Neuron (in vitro differentiated cells): ENCODE measurements around the gene PANK4.
A peak's percentile ranks its signal among the peaks of the same experiment; 100 is the strongest.
"Not testable (repeated sequence)": the region's sequence is repeated elsewhere in the genome, so short reads cannot be mapped to it uniquely, and the experiment has no call there.

Experiments
- H2AFZ ChIP-seq: one replicate; pipeline ENCODE4 v1.6.1; 2013; ENCODE audit warnings: low read depth, mild to moderate bottlenecking, inconsistent platforms, low read length, moderate library complexity
- H3K27me3 ChIP-seq: one replicate; pipeline ENCODE4 v1.6.1; 2013; ENCODE audit warnings: low read length; ENCODE audit not compliant: insufficient read depth
- H3K36me3 ChIP-seq: one replicate; pipeline ENCODE4 v1.6.1; 2013; ENCODE audit warnings: low read length; ENCODE audit not compliant: insufficient read depth
- H3K4me1 ChIP-seq: one replicate; pipeline ENCODE4 v1.6.1; 2013; ENCODE audit warnings: low read length; ENCODE audit not compliant: insufficient read depth
- H3K4me3 ChIP-seq: 2 replicates; pipeline ENCODE4 v1.5.1; 2013; ENCODE audit warnings: mild to moderate bottlenecking, low read length, moderate library complexity
- H3K9me3 ChIP-seq: one replicate; pipeline ENCODE4 v1.6.1; 2013; ENCODE audit warnings: low read length

Gene PANK4

DNA sequence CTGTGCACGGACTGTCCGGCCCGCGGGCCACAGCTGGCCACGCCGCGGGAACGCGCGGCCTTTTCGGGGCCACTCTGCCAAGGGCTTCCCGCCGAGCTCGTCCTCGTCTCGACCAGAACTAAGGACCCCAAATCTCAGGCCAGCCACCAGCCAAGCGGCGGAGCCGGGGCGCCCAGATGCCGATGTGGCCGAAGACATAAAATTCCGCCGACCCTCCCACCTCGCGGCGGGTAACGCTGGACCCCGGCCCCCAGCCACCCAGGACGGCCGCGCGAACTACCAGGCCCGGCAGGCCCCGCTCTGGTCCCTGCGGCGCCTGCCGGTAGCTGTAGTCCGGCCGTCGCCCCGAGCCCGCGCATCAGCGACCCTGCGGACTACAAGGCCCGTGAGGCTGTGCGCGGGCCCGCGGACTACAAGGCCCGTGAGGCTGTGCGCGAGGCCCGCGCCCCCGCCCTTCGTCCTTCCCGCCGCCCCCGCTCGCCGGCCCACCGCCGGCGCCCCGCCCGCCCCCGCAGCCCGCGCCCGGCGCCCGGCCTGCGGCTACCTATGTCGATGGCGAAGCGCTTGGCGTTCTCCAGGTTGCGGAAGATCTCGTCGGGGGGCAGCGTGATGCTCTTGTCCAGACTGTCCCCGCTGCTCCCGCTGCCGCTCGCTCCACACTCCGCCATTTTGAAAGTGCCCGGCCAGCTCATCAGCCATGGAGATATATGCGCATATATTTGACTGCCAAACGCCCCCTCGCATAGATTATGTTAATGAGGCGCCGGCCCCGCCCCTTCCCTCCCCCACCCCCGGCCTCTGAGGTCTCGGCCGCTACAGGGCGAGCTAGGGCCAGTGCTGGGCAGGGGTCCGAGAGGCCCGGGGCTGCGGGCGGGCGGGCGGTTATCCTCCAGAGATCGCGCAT lies at the start of gene PANK4:
PANK4 (minus strand) TSS at position 677 of the 904 bp plus-strand sequence; CDS start at position 668, 9 bp downstream.
- peaks cover 49% of the 10 kb centered on the region for H3K4me1 ChIP-seq
- H3K36me3 ChIP-seq: peaks cover 12% of the 10 kb centered on the region
- no peaks in the 10 kb centered on the region for H3K27me3 ChIP-seq
- no peaks in the 10 kb centered on the region for H3K9me3 ChIP-seq
- no peak within 1 kb of the TSS for H2AFZ ChIP-seq
- peak within 1 kb of the TSS; percentile 92 for H3K4me3 ChIP-seq

GRCh38 chr1:2574350-2574749 lies 48.0 kb upstream of the PANK4 start:
- Histone ChIP-seq H3K9me3 (peaks cover 8% of the 10 kb centered on the region), H3K27me3 (peaks cover 9% of the 10 kb centered on the region), H2AFZ (no peak overlapping the region), H3K4me1 (peaks cover 5% of the 10 kb centered on the region), H3K4me3 (no peak overlapping the region), H3K36me3 (no peaks in the 10 kb centered on the region)

DNA sequence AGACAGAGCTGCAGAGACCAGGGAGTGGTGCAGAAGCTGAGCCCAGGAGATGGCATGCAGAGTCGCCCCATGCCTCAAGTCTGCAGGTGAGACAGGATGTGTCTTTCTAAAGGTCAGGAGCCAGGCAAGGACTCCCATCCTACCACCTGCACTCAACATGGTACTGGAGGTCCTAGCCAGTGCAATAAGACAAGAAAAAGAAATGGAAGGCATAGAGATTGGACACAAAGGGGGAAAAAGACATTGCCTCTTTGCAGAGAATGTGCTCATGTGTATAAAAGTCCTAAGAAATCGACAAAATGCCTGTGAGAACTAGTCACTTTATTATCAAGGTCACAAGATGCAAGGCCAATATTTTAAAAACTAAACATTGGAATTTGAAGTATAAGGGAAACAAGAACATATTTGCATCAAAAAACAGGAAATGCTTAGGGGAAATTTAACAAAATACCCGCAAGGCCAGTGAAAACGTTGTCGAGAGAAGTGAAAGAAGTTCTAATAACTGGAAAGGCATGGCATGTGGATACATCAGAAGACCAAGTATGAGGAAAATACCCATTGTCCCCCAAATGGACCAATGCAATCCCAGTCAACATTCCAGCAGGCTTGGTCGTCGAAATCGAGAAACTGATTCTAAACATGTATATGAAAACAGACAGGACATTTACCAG lies 47.0 kb upstream of the PANK4 start:
- Histone ChIP-seq H2AFZ (no peak overlapping the region), H3K4me1 (peaks cover 5% of the 10 kb centered on the region), H3K36me3 (no peaks in the 10 kb centered on the region), H3K9me3 (peaks cover 8% of the 10 kb centered on the region), H3K4me3 (no peak overlapping the region), H3K27me3 (peaks cover 12% of the 10 kb centered on the region)

DNA sequence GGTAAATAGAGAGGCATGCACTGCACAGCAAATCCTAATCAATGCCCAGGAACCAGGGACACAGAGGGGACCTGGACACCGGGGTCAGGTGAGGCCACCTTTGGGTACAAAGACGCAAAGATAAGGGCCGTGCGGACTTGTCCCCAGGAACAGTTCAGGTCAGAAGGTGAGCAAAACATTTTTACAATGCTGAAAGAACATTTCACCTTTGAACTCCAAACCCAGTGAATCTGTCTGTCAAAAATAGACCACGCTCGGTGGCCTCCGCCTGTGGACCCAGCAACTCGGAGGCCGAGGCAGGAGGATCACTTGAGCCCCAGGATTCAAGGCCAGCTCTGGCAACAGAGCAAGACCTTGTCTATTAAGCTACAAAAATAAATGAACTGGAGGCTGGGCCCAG lies 45.0 kb upstream of the PANK4 start:
- peaks cover 15% of the 10 kb centered on the region for H3K27me3 ChIP-seq
- no peak overlapping the region for H3K4me3 ChIP-seq
- H2AFZ ChIP-seq: no peak overlapping the region
- no peaks in the 10 kb centered on the region for H3K4me1 ChIP-seq
- H3K36me3 ChIP-seq: no peaks in the 10 kb centered on the region
- H3K9me3 ChIP-seq: peaks cover 8% of the 10 kb centered on the region

DNA sequence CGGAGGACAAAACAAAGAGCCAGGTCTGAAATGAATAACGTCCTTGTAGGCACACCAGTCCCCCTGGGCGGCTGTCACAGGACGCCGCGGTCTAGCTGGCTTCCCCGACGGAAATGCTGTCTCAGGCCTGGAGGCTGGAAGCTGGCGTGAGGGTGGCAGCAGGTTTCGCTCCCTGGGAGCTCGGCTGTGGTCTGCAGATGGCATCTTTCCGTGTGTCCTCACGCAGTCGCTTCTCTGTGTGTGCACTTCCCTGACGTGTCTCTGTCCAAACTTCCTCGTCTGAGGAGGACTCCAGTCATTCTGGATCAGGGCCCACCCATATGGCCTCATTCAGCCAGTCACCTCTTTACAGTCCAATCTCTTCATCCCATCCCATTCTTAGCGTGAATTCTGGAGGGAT lies 43.9 kb upstream of the PANK4 start:
- Histone ChIP-seq H2AFZ (no peak overlapping the region), H3K4me1 (no peaks in the 10 kb centered on the region), H3K27me3 (peaks cover 15% of the 10 kb centered on the region), H3K9me3 (peaks cover 5% of the 10 kb centered on the region), H3K36me3 (no peaks in the 10 kb centered on the region), H3K4me3 (no peak overlapping the region)

DNA sequence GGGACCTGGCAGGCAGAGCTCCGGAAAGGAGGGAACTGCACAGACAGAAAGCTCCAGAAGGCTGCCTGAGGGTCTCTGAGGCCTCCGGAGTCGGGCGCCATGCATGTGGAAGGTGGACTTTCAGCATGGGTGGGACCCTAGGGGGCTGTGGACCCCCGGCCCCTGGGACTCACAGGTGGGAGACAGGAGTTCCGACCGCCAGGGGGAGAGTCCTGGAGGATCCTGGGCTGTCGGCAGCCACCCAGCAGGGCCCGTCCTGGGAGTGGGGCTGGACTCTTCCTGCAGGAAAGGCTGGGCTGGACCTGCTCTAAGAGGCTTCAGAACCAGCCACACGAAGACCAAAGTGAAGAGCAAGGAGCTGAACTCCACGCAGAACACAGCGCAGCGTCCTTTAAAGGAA lies 43.3 kb upstream of the PANK4 start:
- not testable (repeated sequence) for H3K9me3 ChIP-seq, H2AFZ ChIP-seq, H3K36me3 ChIP-seq, H3K4me1 ChIP-seq, H3K4me3 ChIP-seq
- peaks cover 15% of the 10 kb centered on the region for H3K27me3 ChIP-seq

DNA sequence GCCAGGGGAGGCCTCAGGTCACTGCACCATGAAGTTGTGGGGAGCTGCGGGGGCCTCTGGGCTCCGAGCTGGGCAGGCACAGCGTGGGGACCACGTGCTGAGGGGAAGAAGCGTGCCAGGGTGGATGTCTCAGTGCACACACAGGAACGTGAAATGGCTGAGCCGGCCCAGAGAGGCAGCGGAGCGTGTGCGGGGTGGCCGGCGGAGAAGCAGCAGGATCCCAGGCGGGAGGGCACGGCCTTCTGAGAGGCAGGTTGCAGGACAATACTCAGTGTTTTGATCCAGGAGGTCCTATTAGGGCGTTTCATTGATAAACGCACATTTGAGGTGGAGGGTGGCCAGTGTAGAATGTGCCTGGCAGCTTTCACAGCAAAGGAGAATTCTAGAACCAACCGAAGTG lies 42.7 kb upstream of the PANK4 start:
- Histone ChIP-seq H2AFZ (no peak overlapping the region), H3K36me3 (no peaks in the 10 kb centered on the region), H3K4me3 (no peak overlapping the region), H3K4me1 (no peaks in the 10 kb centered on the region), H3K27me3 (peaks cover 20% of the 10 kb centered on the region), H3K9me3 (peaks cover 4% of the 10 kb centered on the region)

DNA sequence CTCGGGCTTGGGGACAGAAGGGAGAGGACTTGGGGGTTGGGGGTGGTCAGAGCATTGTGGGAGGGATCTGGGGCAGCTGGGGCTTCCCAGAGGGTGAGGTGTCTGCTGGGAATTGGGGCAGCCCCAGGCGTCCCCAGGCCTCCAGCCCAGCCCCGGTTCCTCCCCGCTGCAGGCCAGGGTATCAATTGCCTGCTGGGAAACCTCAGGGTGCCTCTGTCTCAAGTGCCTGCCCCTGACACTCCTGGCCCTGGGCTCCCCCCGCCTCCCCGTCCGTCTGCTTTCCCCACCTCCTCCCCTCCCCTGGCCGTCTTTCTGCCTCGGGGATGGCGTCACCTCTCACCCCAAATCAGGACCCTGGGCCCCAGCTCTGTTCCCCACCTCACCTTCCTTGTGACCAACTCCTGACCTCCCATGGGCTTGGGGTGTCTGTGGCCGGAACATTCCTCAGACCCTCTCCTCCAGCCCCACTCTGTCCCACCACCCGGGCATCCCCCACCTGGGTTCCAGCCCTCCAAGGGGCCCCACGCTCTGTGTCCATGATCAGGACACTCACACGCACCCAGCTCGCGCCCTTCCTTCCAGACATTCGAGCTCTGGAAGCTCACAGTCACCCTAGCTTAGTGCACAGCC lies 41.9 kb upstream of the PANK4 start:
- H3K9me3 ChIP-seq, H3K4me1 ChIP-seq: not testable (repeated sequence)

DNA sequence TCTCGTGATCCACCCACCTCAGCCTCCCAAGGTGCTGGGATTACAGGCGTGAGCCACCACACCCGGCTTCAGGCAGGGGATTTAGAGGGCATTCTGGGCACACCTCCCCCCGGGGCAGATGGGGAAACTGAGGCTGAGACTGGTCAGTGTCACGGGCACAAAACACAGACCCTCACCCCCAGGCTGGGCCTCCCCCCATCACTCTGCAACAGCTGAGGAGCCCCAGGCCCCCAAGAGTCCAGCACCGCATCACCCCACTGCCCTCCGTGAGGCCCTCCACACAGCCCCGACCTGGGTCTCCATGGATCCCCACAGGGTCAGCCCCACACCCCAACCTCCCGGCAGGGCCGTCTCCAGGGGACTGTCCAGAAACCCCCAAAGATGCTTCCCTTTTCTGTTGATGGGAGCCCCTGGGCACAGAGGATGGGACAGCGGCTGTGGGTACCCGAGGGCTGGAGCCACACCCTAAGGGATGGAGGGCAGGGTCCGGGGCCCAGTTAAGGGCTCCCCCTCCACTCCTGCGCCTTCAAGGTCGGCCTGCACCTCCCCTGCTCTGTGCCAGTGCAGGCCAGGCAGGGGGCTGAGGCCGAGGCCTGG lies 40.8 kb upstream of the PANK4 start:
- no peaks in the 10 kb centered on the region for H3K9me3 ChIP-seq
- H3K36me3 ChIP-seq: no peaks in the 10 kb centered on the region
- H3K27me3 ChIP-seq: peaks cover 20% of the 10 kb centered on the region
- H2AFZ ChIP-seq: no peak overlapping the region
- no peak overlapping the region for H3K4me3 ChIP-seq
- H3K4me1 ChIP-seq: no peaks in the 10 kb centered on the region

More for the DNA sequence above, 41.9 kb upstream of the PANK4 start:
- H3K36me3 ChIP-seq, H3K4me3 ChIP-seq, H2AFZ ChIP-seq: not testable (repeated sequence)
- H3K27me3 ChIP-seq: peaks cover 20% of the 10 kb centered on the region

DNA sequence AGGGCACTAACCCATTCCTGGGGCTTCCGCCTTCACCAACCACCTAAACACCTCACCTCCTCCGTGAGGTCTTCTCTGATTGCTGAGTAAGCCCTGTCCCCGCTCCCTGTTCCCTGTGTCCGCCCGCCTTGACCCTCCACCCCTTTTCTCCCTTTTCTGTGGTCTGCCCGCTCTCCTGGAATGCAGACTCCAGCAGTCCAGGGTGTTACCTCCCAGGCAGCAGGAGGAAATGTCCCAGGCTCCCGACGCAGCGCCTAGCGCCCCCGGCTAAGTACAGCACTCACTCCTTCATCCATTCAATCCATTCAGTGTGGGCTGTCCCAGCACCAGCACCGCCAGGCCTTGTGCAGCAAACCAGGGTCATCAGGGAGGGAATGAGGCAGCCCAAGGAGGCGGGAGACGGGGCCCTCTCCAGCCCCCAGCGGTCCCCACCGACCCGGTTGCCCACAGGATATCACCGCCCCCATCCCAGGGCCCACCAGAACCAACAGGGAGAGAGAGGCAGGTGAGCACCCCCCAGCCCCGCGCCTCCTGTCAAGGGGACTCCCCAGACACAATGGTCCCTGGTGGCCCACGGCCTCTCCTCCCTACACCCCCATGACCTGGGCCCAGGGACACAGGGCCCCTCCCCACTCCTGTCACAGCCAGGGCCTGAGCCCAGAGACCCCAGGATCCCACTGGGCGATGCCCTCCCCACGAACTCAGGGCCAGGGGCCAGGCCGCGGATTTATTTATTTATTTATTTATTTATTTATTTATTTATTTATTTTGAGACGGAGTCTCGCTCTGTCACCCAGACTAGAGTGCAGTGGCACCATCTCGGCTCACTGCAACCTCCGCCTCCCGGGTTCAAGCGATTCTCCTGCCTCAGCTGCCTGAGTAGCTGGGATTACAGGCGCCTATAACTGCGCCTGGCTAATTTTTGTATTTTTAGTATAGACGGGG lies 40.0 kb upstream of the PANK4 start:
- H3K27me3 ChIP-seq: peaks cover 21% of the 10 kb centered on the region
- no peak overlapping the region for H2AFZ ChIP-seq
- no peaks in the 10 kb centered on the region for H3K4me1 ChIP-seq
- no peaks in the 10 kb centered on the region for H3K36me3 ChIP-seq
- H3K4me3 ChIP-seq: no peak overlapping the region
- H3K9me3 ChIP-seq: no peaks in the 10 kb centered on the region

DNA sequence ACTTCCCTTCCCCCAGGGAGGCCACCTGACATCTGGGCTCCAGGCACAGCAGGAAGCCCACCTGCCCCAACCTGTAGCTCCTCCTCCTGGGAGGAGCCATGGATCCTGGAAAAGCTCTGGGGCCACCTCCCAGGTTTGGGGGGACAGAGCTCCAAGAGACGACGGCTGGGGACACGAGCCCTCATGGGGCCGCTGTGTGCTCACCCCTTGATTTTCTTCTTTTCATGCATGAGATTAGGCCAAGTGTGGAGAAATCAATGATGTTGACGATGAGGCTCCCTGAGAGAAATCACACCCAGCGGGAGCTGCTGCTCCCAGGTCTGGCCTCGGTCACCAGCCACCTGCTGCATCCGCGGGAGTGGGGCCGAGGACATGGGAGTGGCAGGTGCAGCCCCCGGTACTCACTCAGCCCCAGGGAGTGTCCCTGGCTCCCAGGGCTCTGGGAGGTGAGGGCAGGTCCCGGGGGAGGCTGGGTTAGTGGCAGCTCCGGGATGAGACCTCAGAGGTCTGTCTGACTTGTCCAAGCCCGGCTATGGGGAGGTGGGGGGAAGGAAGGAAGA lies 38.5 kb upstream of the PANK4 start:
- Histone ChIP-seq H3K4me3 (no peak overlapping the region), H3K9me3 (no peaks in the 10 kb centered on the region), H3K4me1 (no peaks in the 10 kb centered on the region), H2AFZ (no peak overlapping the region), H3K36me3 (no peaks in the 10 kb centered on the region), H3K27me3 (peaks cover 14% of the 10 kb centered on the region)
